ENCODE results near the gene MSL3. TPM values are rescaled to one million over a fixed set of nuclear protein-coding genes. Genes with fewer than 3 reads are reported as not detected.

Gene MSL3
- total and polyA plus RNA-seq, 4 experiments from 2014 or later, result 62.6 to 140 (median 101) TPM

Other genes with a start within 250 kb of the MSL3 start
- not detected for gene ARHGAP6, start 92.3 kb upstream of the MSL3 start, total RNA-seq
- gene ARHGAP6, start 92.3 kb upstream of the MSL3 start, polyA plus RNA-seq, result not detected